Cerebellar nuclear complex (tissue), 1 donor: ENCODE results near the gene CREBBP.

Experiments
- DNase-seq, 2 experiments: peaks; one replicate each; lab custom pipeline; 2025; lab: John Stamatoyannopoulos, UW

The CREBBP gene

DNA sequence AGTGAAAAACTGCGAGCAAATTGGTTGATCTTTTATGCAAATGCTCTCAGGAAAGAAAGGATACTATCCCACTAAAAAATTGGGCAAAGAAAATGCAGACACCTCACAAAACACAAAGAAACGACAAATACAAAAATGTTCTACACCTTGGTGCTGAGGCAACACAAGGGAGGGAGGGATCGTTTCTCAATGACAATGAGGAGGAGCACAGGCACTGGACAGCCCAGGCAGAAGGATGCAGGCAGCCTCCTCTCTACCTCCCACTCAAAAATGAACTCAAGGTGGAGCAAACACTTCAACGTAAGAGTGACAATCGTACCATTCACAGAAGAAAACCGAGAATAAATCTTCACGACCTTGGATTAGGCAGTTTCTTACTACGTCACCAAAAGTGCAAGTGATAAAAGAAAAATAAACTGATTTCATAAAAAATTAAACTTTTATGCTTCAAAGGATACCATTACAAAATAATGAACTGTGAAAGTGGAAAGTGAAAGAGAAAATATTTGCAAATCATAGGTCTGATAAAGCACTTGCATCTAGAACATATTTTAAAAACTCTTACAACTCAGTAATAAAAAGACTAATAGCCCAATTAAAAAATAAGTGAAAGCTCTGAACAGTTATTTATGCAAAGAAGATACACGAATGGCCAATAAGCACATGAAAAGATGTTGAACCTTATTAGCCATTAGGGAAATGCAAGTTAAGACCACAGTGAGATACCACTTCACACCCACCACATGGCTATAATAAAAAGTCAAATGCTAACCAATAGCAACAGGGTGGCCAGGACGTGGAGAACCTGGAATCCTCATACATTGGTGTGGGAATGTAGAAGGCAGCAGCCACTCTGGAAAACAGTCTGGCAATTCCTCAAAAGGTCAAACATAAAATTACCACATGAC is 82.4 kb downstream of the CREBBP start:
- DNase-seq, result no peak

DNA sequence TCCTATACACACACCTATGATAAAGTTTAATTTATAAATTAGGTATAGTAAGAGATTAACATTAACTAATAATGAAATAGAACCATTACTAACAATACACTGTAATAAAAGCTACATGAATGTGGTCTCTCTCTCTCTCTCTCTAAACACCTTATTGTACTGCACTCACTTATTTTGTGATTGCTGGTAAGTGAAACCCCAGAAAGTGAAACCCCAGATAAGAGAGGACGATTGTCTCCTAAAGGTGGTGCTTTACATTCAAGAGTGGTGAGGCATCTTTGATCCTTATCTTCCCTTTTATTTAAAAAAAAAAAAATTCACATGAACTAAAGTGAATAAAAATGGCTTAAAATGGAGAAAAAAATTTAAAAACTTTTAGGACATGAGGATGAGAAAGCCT is 83.0 kb downstream of the CREBBP start:
- no peak for DNase-seq

DNA sequence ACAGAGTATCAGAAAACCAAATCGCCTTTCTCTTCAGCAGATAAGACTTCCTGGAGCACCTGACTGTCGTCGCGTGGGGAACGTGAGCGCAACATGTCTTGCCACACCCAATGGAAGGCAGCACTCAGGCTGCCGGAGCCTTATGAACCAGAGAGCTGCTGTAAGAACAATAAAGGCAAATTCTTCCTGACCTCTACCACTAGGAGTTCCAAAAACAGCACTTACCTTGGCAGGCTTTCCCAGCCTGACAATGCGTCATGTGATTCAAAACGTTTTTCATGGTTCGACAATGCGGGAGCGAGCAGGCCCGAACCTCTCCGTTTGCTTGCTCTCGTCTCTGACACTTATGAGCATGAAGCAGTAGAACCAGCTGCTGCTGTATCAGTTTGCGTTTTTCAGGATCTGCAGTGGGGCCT is 87.3 kb downstream of the CREBBP start:
- no peak for DNase-seq

DNA sequence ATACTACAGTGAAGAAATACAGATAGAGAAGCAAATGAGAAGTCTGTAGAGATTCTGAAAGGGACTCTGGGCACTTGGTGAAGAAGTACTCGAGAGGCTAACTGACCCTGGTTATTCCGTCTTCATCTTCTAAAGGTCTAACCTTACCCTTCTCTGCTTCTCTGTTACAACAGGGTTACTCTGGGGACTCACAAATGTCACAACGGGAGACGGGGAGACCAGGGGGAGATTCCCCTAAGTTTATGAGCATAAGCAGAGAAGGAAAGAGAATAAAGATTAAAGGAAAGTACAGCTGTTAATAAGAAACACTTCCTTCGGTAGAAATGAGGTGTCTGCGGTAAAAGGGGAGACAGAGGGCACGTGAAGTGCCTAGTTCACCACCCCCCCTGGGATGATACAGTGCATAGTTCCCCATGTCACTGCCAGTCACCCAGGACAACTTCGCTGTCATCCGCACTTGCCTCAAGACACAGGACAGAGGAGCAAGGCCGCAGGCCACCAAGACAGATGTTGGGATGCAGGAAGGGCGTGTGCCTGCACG is 88.0 kb downstream of the CREBBP start:
- DNase-seq, result no peak

DNA sequence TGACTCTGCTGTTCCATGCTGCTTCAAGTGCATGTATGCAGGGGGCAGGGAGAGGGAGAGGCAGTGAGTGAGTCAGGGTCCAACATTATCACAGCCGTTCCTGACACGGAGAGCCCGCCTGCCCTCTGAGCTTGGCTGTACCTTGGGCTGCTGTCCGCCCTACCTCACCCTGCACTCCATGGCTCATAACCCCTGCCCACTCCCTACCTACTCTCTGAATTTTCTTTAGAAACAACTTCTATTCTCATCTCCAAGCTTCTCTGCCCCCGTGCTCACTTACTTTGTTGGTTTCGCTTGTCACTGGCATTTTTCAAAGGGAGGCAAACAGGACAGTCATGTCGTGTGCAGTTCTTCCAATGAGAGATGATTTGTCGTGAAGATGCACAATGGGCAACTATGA is 88.8 kb downstream of the CREBBP start:
- no peak for DNase-seq

DNA sequence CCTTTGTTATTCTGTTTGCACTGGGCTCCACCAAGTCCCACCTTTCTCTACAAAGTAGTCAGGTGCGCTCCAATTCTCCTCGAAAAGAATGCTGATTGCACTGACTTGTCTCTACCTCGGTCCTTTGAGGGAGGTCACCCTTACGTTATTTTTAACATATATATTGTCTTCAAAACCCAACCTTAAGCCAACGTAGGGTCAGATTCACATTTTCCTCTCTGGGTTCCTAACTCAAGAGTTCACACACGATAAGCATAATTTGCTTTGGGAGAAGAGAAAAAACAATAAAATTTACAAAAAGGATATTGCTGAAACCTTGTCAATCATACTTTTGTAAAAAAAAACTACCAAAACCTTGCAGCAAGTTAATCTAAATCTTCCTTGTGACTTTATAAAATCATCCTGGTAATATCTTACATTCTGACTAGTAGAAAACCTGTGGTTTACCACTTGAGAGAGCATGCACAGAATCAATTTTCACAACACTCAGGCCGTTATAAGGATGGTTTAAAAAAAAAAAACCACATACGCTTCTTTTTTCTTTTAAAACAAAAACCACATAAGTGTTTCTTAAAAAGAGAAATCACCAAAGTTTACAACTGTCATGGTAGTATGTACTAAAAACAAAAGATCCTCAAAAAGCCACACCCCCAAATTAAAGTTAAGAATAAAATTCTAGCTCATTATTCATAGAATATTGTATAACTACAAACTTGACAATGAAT is 91.0 kb downstream of the CREBBP start:
- no peak for DNase-seq

DNA sequence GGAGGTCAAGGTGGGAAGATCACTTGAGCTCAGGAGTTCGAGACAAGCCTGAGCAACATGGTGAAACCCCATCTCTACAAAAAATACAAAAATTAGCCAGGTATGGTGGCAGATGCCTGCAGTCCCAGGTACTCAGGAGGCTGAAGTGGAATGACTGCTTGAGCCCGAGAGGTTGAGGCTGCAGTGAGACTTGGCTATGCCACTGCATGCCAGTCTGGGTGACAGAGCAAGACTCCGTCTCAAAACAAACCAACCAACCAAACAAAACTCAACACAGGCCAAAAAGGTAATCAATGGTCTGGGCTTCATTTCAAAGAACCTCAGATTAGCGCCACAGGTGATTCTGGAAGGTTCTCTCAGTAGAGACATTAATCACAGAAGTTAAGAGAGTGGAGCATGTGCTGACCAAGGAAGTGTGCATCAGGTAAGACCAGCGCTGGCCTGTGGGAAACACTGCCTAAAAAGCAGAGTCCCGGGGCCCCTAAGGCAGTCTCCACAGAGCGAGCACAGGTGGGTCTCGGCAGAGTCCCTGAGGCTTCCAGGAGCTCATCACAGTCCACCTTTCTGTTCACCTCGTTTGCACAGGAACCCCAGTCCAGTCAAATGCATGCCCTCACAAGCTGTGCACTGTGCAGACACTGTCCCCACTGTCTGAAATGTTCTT is 91.7 kb downstream of the CREBBP start:
- DNase-seq, result no peak

DNA sequence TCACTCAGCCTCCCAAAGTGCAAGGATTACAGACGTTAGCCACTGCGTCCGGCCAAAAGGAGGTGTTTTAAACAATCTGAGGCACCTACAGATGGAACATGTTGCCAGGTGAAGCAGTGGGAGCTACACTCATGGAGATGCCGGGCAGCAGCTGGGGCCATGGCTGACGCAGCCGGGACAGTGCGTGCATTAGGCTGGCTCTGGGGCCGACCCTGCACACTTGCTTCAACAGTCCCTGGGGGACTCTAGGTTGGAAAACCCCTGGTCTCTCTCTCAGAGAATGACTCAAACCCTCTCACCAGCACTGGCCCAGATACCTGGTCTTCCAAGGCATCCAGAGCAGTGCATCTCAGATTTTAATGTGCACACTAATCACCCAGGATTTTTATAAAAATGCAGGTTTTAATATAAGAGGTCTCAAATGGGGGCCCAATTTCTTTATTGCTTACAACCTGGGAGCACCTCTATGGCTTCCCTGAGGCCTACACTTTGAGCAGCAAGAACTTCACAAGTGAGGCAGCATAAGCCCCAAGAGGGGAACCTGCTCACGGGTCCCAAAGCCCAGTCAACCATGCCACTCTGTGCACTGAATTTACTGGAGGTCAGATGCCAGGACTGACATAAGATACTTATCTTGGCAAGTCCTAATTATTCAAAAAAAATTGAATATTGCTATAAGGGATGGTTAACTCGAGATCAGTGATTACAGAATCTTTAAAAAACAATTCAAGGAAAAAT is 92.4 kb downstream of the CREBBP start:
- DNase-seq, result no peak

DNA sequence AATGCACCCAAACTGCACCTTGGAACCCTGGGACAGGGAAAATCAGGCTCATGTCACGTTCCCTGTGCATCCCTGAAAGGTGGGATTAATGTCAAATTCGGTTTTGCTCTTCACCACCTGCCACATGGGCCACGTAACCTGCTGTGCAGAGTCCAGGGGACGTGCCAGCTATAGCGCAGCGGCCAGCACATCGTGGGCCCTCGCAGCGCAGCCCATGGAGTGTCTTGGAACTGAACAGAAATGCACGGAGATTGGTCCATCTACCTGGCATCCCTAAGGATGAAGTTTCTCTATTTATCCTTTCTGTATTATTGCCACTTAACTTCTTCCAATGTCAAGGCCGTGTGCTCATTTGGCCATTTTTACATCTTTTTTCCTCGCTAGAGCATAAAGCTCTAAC is 95.1 kb downstream of the CREBBP start:
- DNase-seq, result no peak

DNA sequence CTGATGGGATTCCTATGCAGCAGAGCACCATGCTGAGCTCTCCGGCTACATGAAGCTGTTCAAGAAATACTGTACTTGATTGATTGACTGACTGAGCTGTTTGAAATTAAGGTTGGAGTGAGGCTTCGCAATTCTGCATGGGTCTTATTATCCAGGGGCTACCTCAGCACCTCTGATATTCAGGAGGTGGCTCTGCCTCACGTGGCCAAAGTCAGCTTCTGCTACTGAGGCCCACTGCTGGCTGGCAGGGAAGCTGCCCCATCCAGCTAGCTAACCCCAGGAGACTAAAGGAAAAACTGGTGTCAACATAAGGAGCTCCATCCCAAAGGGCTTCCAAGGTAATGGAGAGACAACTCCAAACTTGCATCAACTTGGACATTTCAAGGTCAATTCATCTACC is 97.0 kb downstream of the CREBBP start:
- DNase-seq, result no peak

DNA sequence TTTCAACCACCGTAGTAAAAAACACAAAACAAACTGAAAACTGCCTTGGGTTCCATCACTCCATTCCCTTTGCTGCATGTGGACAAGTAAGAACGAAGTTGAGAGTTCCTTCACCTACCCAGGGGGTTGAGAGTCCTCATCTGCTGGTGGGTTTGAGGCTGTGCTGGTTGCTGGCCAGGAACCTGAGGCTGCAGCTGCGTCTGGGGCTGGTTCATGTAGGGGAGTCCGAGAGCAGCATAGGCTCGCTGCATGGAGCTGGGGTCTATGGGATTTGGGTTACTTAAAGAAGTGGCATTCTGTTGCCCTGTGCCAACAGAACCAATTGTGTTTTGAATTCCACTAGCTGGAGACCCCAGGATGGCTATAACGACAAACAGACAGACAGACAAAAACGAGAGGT is 97.9 kb downstream of the CREBBP start:
- no peak for DNase-seq

DNA sequence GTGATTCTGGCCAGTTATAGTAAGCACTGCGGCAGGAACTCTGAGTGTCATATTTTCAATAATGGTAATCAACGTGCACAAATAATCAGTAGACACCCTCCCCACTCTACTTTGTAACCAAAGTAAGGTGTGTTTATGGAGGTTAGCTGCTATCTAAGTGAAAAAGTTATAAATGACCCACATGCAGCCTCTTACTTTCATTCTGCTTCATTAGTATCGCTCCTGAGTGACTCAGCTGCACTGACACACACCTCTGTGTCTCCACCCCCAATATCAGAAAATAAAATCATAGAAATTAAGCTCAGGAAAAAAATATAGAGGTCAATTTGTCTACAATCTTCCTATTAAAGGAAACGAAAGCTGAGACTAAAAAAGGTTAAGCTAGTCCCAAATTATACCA is 99.1 kb downstream of the CREBBP start:
- DNase-seq, result no peak

DNA sequence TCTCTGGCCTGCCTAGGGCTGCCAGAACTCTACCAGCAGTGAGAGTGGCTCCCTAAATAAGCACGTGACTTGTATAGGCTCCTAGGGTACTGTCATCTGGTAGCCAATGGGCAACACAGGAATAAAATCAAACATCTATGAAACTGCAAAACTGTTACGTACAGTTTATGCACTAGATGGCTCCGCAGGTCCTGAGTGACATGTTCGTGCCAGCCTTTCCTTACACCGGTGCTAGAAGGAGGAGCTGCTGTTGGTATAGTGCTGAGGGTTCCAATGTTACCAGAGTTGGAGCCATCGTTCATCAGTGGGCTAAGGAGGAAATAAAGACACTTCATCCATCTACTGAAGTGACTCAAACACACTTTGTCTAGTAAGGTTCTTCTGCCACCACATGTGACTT is 99.9 kb downstream of the CREBBP start:
- DNase-seq, result no peak

DNA sequence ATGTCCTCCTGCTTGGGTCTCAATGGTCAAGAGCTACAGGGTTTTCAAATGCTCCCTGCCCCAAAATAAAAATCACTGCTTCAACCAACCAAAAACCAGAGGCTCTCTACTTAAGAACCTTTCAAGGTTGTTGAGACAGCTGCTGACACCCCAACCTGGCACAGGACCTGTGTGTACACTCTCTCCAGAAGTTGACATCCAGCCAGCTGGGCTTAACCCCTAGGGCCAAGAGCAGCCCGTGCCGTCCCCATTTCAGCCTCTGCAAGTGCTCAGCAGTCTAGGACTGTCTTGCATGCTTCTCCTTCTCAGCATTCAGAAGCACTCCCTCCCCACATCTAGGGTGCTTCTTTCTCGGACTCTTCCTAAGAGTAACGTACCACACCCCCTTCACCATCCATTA is 104.2 kb downstream of the CREBBP start:
- DNase-seq, result no peak

DNA sequence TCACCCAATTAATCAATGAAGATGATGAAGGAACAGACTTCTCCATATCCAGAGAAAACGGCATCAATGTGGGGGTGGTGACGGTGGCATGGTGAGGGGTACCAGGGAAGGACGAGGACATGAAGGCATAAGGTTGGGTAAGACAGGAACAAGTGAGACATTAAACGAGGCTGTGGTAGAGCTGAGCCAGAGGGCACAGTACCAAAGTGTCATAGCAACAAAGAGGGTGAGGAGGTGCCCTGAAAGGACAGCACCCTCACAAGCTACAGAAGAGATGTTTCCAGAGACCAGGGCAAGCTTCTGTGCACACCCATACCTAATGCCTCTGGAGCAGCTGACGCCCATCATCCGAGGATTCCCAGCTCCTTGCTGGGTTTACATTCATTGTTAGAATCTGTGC is 105.7 kb downstream of the CREBBP start:
- DNase-seq, result no peak

DNA sequence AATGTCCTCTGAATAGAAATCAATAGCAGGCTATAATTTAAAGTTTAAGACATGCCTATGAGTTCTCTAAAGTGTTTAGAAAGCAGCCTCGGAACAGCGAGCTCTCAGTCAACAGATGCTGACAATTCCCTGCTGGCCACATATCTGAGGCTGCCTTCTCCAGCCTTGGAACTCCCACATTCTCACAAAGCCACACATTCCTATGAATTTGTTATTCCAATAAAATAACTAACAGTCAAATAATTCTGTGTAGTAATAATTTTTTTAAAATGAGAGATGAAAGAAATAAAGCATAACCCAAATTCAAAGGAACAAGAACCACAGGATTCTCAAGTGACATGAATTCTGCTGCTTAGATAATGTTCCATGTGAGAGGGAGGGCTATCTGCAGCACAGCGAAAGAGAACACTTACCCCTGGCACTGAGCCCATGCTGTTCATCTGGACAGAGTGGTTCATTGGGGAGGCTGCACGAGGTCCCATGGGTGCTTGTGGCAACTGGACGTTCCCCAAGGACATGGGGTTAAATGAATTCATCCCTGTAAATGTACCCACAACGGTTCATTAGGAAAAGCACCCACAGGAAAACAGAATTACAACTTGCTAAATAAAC is 106.3 kb downstream of the CREBBP start:
- peak in 1 of 2 experiments; percentile 6 for DNase-seq

DNA sequence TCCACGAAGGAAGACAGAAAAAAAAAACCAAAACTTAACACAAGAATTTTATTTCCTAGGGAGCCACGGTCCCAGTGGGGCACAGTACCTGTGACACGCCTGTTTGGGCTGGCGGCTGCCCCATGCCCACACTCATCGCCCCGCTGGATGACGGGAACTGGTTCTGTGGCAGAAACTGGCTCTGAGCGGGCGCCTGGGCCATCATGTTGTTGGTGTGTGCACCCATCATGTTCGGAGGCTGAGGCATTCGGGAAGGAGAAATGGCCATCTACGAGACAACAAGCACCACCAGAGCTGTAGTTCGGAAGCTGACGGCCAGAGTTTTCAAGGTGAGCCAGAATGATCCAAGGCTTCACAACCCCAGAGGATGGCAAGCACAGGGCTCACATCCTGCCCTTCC is 106.8 kb downstream of the CREBBP start:
- no peak for DNase-seq

DNA sequence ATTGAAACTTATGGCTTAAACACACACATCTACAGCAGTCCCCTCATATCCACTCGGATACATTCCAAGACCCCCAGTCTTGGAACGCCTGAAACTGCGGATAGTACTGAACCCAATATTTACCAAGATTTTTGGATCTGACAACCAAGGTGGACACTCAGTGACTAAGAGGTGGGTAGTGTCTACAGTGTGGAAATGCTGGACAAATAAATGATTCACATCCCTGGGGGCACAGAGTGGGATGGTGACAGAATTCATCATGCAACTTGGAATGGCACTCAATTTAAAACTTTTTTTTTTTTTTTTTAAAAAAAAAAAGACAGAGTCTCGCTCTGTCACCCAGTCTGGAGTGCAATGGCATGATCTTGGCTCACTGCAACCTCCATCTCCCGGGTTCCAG is 109.0 kb downstream of the CREBBP start:
- no peak for DNase-seq

DNA sequence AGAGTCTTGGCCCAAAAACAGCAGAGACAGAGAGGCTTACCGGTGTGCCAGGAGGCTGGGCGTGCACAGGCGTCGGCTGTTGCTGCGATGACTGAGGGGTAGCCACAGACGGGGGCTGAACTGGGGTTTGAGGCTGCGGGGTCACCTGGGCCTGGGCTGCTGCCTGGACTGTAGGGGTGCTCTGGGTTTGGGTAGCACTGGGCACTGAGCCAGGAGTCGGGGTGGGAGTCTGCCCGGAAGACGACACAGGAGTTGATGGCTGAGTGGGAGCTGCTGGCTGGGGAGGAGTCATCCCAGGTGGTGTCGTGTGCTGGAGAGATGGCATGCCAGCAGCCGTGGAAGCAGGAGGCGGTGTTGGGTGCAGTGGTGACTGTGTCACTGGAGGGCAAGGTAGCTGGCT is 110.0 kb downstream of the CREBBP start:
- no peak for DNase-seq

DNA sequence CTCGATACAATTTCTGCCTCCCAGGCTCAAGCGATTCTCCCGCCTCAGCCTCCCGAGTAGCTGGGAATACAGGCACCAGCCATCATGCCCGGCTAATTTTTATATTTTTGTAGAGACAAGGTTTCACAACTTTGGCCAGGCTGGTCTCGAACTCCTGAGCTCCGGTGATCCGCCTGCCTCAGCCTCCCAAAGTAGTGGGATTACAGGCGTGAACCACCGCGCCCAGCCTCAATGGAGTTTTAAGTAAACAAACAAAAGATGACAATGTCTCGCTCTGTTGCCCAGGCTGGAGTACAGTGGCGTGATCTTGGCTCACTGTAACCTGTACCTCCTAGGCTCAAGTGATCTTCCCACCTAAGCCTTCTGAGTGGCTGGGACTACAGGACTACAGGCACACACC is 110.6 kb downstream of the CREBBP start:
- no peak for DNase-seq

DNA sequence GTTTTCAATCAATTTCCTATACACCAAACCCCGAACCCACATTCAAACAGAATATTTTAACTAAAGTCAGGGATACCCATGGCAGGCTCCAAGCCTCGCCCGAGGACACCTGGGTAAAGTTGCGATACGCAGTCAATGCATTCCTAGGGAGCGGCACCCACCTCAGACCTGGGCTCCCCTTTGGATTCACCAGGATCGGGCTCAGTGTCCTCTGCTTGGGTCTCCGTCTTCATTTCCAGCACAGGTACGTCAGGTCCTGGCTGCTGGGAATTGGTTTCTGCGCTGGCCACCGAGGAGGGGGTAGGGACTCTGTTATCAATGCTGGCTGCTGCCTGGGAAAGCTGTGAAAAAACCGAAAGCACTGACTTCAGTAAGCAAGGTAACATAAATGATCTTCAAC is 111.5 kb downstream of the CREBBP start:
- DNase-seq, result no peak
